GM23338 (cell line): ENCODE data around the gene ABHD17B. TPM values are rescaled to one million over a fixed set of nuclear protein-coding genes. Genes with fewer than 3 reads are reported as not detected.

Experiments
- ATAC-seq: fragments of 200-7000 bp; cut with Tn5 transposase; 3 replicates; pipeline ENCODE4 v1.9.1; 2020
- DNase-seq: peaks from one replicate; pipeline ENCODE4 v3.0.0-alpha.2; 2015; ENCODE audit warnings: low spot score
- H2AFZ ChIP-seq: fragments of 200-600 bp; sonication (generic); 2 replicates; pipeline ENCODE4 v1.8.0; 2016; ENCODE audit warnings: antibody characterized with exemption, mild to moderate bottlenecking, moderate library complexity
- H3F3A ChIP-seq: fragments of 200-600 bp; sonication (generic); replicated peaks from 2 replicates; pipeline ENCODE4 v1.8.0; 2017; ENCODE audit warnings: antibody characterized with exemption, mixed run types, low read depth
- H3K27ac ChIP-seq: fragments of 200-600 bp; sonication (generic); 2 replicates; pipeline ENCODE4 v1.6.1; 2016; ENCODE audit warnings: low read depth
- H3K27me3 ChIP-seq: fragments of 200-600 bp; sonication (generic); 2 replicates; pipeline ENCODE4 v1.8.0; 2016; ENCODE audit warnings: mild to moderate bottlenecking, mixed run types, moderate library complexity; ENCODE audit not compliant: insufficient read depth
- H3K36me3 ChIP-seq: fragments of 200-600 bp; sonication (generic); 2 replicates; pipeline ENCODE4 v1.8.0; 2016; ENCODE audit warnings: mild to moderate bottlenecking; ENCODE audit not compliant: insufficient read depth
- H3K4me1 ChIP-seq: fragments of 200-600 bp; sonication (generic); 2 replicates; pipeline ENCODE4 v1.8.0; 2016; ENCODE audit warnings: mild to moderate bottlenecking, moderate library complexity; ENCODE audit not compliant: insufficient read depth
- H3K4me2 ChIP-seq: fragments of 200-600 bp; sonication (generic); 2 replicates; pipeline ENCODE4 v1.7.1; 2017; ENCODE audit warnings: mixed run types
- H3K4me3 ChIP-seq: fragments of 200-600 bp; sonication (generic); 2 replicates; pipeline ENCODE4 v1.6.1; 2016; ENCODE audit warnings: mixed run types
- H3K79me2 ChIP-seq: fragments of 200-600 bp; sonication (generic); replicated peaks from 2 replicates; pipeline ENCODE4 v1.8.0; 2017; ENCODE audit warnings: mild to moderate bottlenecking; ENCODE audit not compliant: insufficient read depth
- H3K9me2 ChIP-seq: fragments of 200-600 bp; sonication (generic); 2 replicates; pipeline ENCODE4 v1.8.0; 2017; ENCODE audit not compliant: insufficient read depth
- H4K20me1 ChIP-seq: fragments of 200-600 bp; sonication (generic); replicated peaks from 2 replicates; pipeline ENCODE4 v1.8.0; 2017; ENCODE audit warnings: mild to moderate bottlenecking; ENCODE audit not compliant: insufficient read depth
- H3K27ac Mint-ChIP-seq: 2 replicates; pipeline ENCODE4 v1.8.0; 2020; ENCODE audit warnings: inconsistent platforms, mild to moderate bottlenecking, moderate library complexity, mixed read lengths
- H3K27me3 Mint-ChIP-seq: 3 replicates; pipeline ENCODE4 v1.8.0; 2022; ENCODE audit warnings: low read depth, mild to moderate bottlenecking, moderate library complexity, mixed read lengths, inconsistent platforms; ENCODE audit not compliant: insufficient read depth, poor library complexity
- H3K36me3 Mint-ChIP-seq: 3 replicates; pipeline ENCODE4 v1.8.0; 2021; ENCODE audit warnings: low read depth, mild to moderate bottlenecking, inconsistent platforms, moderate library complexity, mixed read lengths
- H3K4me1 Mint-ChIP-seq: 3 replicates; pipeline ENCODE4 v1.8.0; 2020; ENCODE audit warnings: mild to moderate bottlenecking, inconsistent platforms, mixed read lengths
- H3K4me3 Mint-ChIP-seq: 3 replicates; pipeline ENCODE4 v1.8.0; 2021; ENCODE audit warnings: moderate library complexity, mild to moderate bottlenecking, inconsistent platforms, mixed read lengths
- H3K9me3 Mint-ChIP-seq: 3 replicates; pipeline ENCODE4 v1.8.0; 2020; ENCODE audit warnings: moderate library complexity, mild to moderate bottlenecking, inconsistent platforms, mixed read lengths
- CREB1 ChIP-seq: fragments of 250-450 bp; sonication (Bioruptor Pico); IDR thresholded peaks from 2 replicates; pipeline ENCODE4 v1.5.0; 2020; ENCODE audit warnings: low read depth, mild to moderate bottlenecking, moderate library complexity
- EZH2 ChIP-seq: fragments of 200-600 bp; sonication (generic); IDR thresholded peaks from one replicate; pipeline ENCODE4 v1.8.0; 2017; ENCODE audit warnings: antibody characterized with exemption, mild to moderate bottlenecking, low read depth; ENCODE audit not compliant: unreplicated experiment
- EZH2phosphoT487 ChIP-seq: fragments of 200-600 bp; sonication (generic); IDR thresholded peaks from one replicate; pipeline ENCODE4 v1.8.1; 2018; ENCODE audit warnings: antibody characterized with exemption; ENCODE audit not compliant: unreplicated experiment
- POLR2AphosphoS5 ChIP-seq: IDR thresholded peaks from 2 replicates; pipeline ENCODE4 v1.6.1; 2016; ENCODE audit warnings: antibody characterized with exemption, low read depth
- REST ChIP-seq: IDR thresholded peaks from one replicate; pipeline ENCODE4 v1.6.1; 2018; ENCODE audit warnings: antibody characterized with exemption; ENCODE audit not compliant: unreplicated experiment
- ZNF114 ChIP-seq: fragments of 250-450 bp; sonication (Bioruptor Pico); IDR thresholded peaks from 2 replicates; pipeline ENCODE4 v1.5.0; 2020; ENCODE audit warnings: mild to moderate bottlenecking, moderate library complexity
- long read RNA-seq: library from polyadenylated mRNA; unstranded; transcript quantifications from one replicate; pipeline ENCODE4 v2.0.0, GENCODE V29; 2020; ENCODE audit not compliant: unreplicated experiment
- polyA plus RNA-seq: library from polyadenylated mRNA; unstranded; fragments of >200 nt; fragmentation: Nextera tagmentation; extraction: Ambion mirVana; gene quantifications from 2 replicates; pipeline ENCODE4 v1.2.1, GENCODE V29; 2016
- total RNA-seq: library from RNA; depleted of rRNA; stranded (reverse); fragments of >200 nt; shearing (Covaris generic); gene quantifications from 2 replicates; pipeline ENCODE4 v1.2.3, GENCODE V29; 2014; rRNA removed
- TF ChIP-seq, protein P1 (sequence below): IDR thresholded peaks from 2 replicates; pipeline ENCODE4 v1.6.1; 2016; ENCODE audit warnings: antibody characterized with exemption

Gene ABHD17B
- total RNA-seq (99.3 and 112 TPM in 2 replicates), polyA plus RNA-seq (27.9 and 32.2 TPM in 2 replicates)
- long read RNA-seq, transcript ABHD17B-201 (4 exons, 2,614 nt): major isoform, 12 of 16 reads
- long read RNA-seq, partial matches to known transcripts: 1 of 16 reads
- long read RNA-seq, other reads (novel, unspliced or antisense): 3 of 16 reads

DNA sequence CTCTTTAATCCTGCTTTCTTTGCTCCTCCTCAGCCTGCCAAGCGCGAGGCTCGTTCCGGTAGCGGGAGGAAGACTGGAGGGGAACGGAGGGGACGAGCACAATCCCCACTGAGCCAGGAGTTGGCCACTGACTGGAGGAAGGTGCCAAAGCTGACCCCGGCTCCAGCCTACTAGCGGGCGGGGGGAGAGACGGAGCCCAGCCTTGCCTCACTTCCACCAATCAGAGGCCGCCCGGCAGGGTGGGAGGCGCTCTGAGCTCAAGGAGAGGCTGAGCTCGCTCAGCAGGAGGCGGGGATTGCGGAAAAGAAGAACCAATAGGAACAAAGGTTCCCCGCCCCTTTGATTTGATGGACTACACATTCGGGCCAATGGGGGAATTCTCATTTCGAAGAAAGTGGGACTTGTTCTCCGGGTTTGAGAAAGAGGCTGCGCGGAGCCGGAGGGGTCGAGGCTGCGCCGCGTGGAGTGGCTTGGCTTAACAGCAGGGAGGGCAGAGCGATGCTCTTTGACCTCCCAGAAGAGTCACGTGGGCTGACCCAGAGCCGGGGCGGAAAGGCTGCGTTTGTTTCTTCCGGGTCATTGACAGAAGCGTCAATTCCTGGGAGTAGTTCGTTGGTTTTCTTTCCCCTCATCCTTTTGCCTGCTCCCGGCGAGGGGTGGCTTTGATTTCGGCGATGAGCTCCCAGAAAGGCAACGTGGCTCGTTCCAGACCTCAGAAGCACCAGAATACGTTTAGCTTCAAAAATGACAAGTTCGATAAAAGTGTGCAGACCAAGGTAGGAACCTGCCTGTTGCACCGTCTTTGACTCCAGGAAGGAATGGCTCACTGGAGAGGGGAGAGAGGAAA lies at the start of gene ABHD17B, which contains the start of gene C9orf85:
Gene ABHD17B (minus strand): TSS at position 133 of the 847 bp plus-strand sequence. CDS start 36,113 bp downstream, outside the sequence.
Gene C9orf85 (plus strand): TSS at position 579 of the 847 bp plus-strand sequence. CDS start 96 bp downstream, at position 675.
- peaks cover 38% of the 10 kb centered on the region for H3K4me1 ChIP-seq
- ATAC-seq (peak; percentile 93), DNase-seq (peak; percentile 100)
- H3K4me3 ChIP-seq: peak within 1 kb of the TSS; percentile 89
- peak within 1 kb of the TSS; percentile 95 for H3K27ac ChIP-seq
- Mint-ChIP-seq H3K9me3 (no peaks in the 10 kb centered on the region; the same call in 1 of the 3 replicates), H3K27me3 (peaks cover 14% of the 10 kb centered on the region), H3K27ac (peak within 1 kb of the TSS; percentile 99), H3K4me3 (peak within 1 kb of the TSS; percentile 100), H3K36me3 (peaks cover 13% of the 10 kb centered on the region), H3K4me1 (peaks cover 44% of the 10 kb centered on the region)
- peaks cover 36% of the 10 kb centered on the region for H4K20me1 ChIP-seq
- peak within 1 kb of the TSS; percentile 81 for H3K4me2 ChIP-seq
- 0 out of 2 replicates have a peak, but pooled peaks have one; percentile 4 for TF ChIP-seq CREB1 (CRISPR knock-in tag)
- no peak for TF ChIP-seq EZH2phosphoT487
- TF ChIP-seq REST: peak; percentile 38
- peak; percentile 100 for TF ChIP-seq POLR2AphosphoS5
- 0 out of 2 replicates have a peak, but pooled peaks have one; percentile 42 for TF ChIP-seq ZNF114 (CRISPR knock-in tag)
- no peak for TF ChIP-seq EZH2
- TF ChIP-seq, protein P1, sequence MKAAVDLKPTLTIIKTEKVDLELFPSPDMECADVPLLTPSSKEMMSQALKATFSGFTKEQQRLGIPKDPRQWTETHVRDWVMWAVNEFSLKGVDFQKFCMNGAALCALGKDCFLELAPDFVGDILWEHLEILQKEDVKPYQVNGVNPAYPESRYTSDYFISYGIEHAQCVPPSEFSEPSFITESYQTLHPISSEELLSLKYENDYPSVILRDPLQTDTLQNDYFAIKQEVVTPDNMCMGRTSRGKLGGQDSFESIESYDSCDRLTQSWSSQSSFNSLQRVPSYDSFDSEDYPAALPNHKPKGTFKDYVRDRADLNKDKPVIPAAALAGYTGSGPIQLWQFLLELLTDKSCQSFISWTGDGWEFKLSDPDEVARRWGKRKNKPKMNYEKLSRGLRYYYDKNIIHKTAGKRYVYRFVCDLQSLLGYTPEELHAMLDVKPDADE: peak; percentile 49; the same call in 1 of the 2 replicates
- H3F3A ChIP-seq: peaks cover 7% of the 10 kb centered on the region
- no peaks in the 10 kb centered on the region for H3K9me2 ChIP-seq
- no peaks in the 10 kb centered on the region for H3K27me3 ChIP-seq
- H2AFZ ChIP-seq: no peak within 1 kb of the TSS
- peaks cover 94% of the 10 kb centered on the region for H3K79me2 ChIP-seq
- peaks cover 2% of the 10 kb centered on the region; the same call in 1 of the 2 replicates for H3K36me3 ChIP-seq
